Measurements from ENCODE around the gene ATP1A1.

DNA sequence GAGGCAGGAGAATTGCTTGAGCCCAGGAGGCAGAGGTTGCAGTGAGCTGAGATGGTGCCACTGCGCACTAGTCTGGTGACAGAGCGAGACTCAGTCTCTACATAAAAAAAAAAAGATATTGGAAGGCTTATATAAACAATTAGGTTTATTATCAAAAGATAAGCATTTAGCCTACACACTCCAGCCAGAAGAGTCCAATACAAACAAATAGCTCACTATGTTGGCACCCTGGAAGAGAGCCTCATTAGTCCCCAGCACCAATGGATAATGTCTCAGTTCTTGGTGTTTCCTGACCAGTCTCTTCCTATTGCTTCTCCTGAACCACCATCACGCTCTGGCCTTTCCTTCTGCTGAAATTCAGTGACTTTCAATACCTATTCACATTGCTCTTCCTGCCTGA is 48.6 kb upstream of the ATP1A1 start:
- TF ChIP-seq CTCF (conservative IDR thresholded peaks at IDR 0.05; ENCODE audit: low read length) (no peak), EZH2phosphoT487 (IDR thresholded peaks at IDR 0.05; ENCODE audit: borderline replicate concordance, low read depth, low read length) (no peak)

Measured in OCI-LY7 (cell line).